ENCODE results near the gene IGSF21. TPM values are rescaled to one million over a fixed set of nuclear protein-coding genes. Genes with fewer than 3 reads are reported as not detected.

Gene IGSF21
- total and polyA plus RNA-seq, 2 of the 8 experiments (the other 6 are each of a cell fraction or from before 2014, with no cell fraction given) = 22.5 to 28.5 TPM

GRCh38 chr1:18357622-18358230 lies 250.1 kb downstream of the IGSF21 start (continued):
- no peak for TF ChIP-seq CHD7 (IDR thresholded peaks at IDR 0.05; ENCODE audit: insufficient replicate concordance, low read length)
- TF ChIP-seq HDAC6 (IDR thresholded peaks at IDR 0.05; ENCODE audit: low read depth, low read length) = no peak
